Heart left ventricle (tissue), 13 donors: ENCODE measurements around the gene DERL2.

Experiments used
- CTCF ChIP-seq, 12 donors: fragments of 200-600 bp; sonication (generic) in 4 of 12; IDR thresholded peaks; one replicate each; pipeline versions ENCODE4 v1.5.0 to v1.8.0; 2018 to 2022; ENCODE audit warnings: antibody characterized with exemption in 12 of 12, mild to moderate bottlenecking in 5 of 12
- POLR2A ChIP-seq, 2 donors: fragments of 450-650 bp; IDR thresholded peaks; one replicate each; pipeline ENCODE4 v1.6.1; 2017; ENCODE audit warnings: antibody characterized with exemption in 2 of 2, mild to moderate bottlenecking in 2 of 2, moderate library complexity in 2 of 2
- donor health status: ischemic (EF 13 %, LVEDD 7.1; RV severe dilation, severe dysfunction).
- donor health status: DM: no; HTN: yes; CAD: no.
- donor health status: DM: no; HTN: no; CAD: no.
- donor health status: ischemic (EF 25% LVEDD 6.9; RV normal size, moderate dysfunction).
- donor health status: ischemic (EF 25% LVEDD 5.7; RV mildly dilated, moderate dysfunction).
- donor health status: ischemic (EF 35%, LVEDD 5.7; RV mildly dilated, moderate dysfunction).
- donor health status: nonischemic (EF 11% LVEDD 7.7; RV severe dilation, severe dysfunction).
- donor health status: DM: yes; HTN: yes; CAD: no.
- donor health status: PGD.
- donor health status: ischemic (EF 29% LVEDD 5.4; RV normal size, mild dysfunction).
- donor health status: nonischemic (EF 23%, LVEDD 6.1; RV moderate dilation, normal function).

GRCh38 chr17:5422505-5422904 is 63.5 kb downstream of the DERL2 start:
- TF ChIP-seq POLR2A (IDR thresholded peaks at IDR 0.05) (no peak), CTCF (IDR thresholded peaks at IDR 0.05) (no peak)
